A549 treated with GW870086 at 1 μM for 4 hours (cell line): Measurements from ENCODE around the gene PTGES. TPM values are rescaled to one million over a fixed set of nuclear protein-coding genes. Genes with fewer than 3 reads are reported as not detected.

Experiments
- total RNA-seq: library from RNA; stranded (reverse); fragments of 200-300 nt; extraction: Qiagen RNA extraction; gene quantifications from 5 replicates; pipeline ENCODE4 v1.2.3, GENCODE V29; 2022; ENCODE audit warnings: low read depth

PTGES gene
- total RNA-seq: 172 to 205 TPM (median 174 TPM) in 5 replicates

DNA sequence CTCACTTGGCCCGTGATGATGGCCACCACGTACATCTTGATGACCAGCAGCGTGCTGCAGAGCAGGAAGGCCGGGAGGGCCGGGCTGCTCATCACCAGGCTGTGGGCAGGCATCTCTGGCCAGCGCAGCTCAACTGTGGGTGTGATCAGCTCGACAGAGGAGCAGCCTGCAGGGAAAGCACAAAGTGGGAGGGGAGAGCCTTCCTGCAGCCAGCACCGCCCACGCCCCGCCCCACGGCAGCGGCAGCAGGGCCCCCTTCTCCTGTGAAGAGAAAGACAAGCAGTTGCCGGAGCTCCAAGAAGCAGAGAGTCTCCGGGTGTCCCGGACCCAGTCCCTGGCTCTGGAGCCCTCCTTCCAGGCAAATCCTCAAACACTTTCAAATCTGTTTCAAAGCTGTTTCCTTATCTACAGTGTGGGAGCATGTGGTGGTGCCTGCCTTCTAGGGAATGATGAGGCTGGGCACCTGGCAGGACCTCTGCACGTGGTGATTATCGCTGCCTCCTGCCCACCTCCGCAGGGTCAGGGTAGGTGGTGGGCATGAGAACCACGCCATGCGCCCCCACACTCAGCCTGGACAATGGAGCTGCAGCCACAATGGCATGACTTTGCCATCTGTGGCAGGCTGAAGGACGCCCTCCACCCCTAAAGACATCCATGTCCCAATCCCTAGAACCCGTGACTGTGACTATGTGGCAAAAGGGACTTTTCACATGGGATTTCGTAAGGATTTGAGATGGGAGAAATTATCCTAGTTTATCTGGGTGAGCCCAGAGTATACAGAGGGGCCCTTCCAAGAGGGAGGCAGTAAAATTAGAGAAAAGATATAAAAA is at the start of gene PTGES:
TSS of gene PTGES (minus strand) at position 143 of the 830 bp plus-strand sequence. CDS start at position 113, 30 bp downstream.

Other genes starting within 250 kb of the PTGES start
- gene C9orf50, start 131.9 kb downstream of the PTGES start, total RNA-seq: not detected in 5 replicates
- 86.8 to 107 TPM (median 95.0 TPM) in 5 replicates for gene NTMT1, start 126.9 kb downstream of the PTGES start, total RNA-seq
- 21.3 to 27.6 TPM (median 25.8 TPM) in 5 replicates for gene ASB6, start 110.9 kb downstream of the PTGES start, total RNA-seq
- 6.6 to 12.9 TPM (median 12.4 TPM) in 5 replicates for gene PRRX2, start 87.4 kb downstream of the PTGES start, total RNA-seq
- gene TOR1B, start 50.1 kb upstream of the PTGES start, total RNA-seq: 23.7 to 26.4 TPM (median 24.2 TPM) in 5 replicates
- gene TOR1A, start 71.1 kb upstream of the PTGES start, total RNA-seq: 58.3 to 64.4 TPM (median 63.3 TPM) in 5 replicates
- gene C9orf78, start 82.2 kb upstream of the PTGES start, total RNA-seq: 45.9 to 50.4 TPM (median 47.7 TPM) in 5 replicates
- gene USP20, start 82.4 kb upstream of the PTGES start, total RNA-seq: 3.5 to 6.0 TPM (median 4.8 TPM) in 5 replicates